ENCODE results near the gene TLR8.

DNA sequence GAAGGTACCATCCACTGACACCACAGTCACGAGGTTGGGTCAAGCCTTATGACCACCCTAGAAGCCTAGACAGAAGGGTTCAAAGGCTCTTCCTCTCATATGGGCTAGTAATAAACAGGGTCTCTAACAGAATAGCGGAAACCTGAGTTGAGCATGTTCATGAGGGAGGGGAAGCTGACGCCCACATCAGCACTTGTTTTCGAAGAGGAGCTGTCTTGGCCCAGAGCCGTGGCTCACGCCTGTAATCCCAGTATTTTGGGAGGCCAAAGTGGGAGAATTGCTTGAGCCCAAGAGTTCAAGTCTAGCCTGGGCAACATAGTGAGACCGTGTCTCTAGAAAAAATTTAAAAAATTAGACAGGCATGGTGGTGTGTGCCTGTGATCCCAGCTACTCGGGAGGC, 47.0 kb downstream of the TLR8 start:
- TF ChIP-seq FOXK2 (IDR thresholded peaks at IDR 0.05) (no peak), FOXA1 (IDR thresholded peaks at IDR 0.05) (no peak), NFRKB (IDR thresholded peaks at IDR 0.05) (no peak), BHLHE40 (IDR thresholded peaks at IDR 0.05; ENCODE audit: borderline replicate concordance) (no peak)
